ENCODE results near the gene IFI27.
A peak's percentile ranks its signal among the peaks of the same experiment; 100 is the strongest.
"Not testable (repeated sequence)": the region's sequence is repeated elsewhere in the genome, so short reads cannot be mapped to it uniquely, and the experiment has no call there.

Gene IFI27

DNA sequence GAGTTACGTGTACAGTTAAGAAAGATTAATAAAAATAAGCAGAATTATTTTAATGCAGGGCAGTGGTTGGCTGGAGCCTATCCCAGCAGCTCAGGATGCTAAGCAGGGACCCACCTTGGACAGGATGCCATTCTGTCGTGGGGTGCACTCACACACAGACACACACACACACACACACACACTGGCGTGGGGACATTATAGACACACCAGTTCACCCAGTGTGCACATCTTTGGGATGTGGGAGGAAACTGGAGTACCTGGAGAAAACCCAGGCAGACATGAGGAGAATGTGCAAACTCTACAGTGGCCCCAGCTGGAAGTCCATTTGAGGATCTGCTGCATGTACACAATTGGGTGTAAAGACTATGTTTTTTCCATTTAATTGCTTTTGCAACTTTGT lies 31.7 kb downstream of the IFI27 start:
- DNase-seq, result no peak
- in situ Hi-C loops (cut with MboI; ENCODE audit: low pct_unique_long_range_greater_than_20kb, low sequenced_read_pairs), result no loop called here

DNA sequence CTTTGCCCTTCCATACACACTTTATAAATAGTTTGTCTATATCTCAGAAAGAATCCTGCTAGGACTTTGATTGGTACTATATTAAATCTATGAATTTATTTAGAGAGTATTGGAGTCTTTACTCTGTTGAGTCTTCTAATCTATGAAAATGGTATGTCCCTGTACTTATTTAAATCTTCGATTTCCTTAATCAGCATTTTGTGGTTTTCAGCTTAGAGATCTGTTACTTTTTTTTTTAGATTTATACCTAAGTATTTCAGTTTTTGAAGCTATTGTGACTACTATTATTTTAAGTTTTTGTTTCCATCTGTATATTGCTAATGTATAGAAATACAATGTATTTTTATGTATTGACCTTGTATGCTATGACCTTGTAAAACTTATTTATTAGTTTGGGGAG lies 32.3 kb downstream of the IFI27 start:
- in situ Hi-C loops (cut with MboI; ENCODE audit: low pct_unique_long_range_greater_than_20kb, low sequenced_read_pairs), result no loop called here
- DNase-seq, result no peak

DNA sequence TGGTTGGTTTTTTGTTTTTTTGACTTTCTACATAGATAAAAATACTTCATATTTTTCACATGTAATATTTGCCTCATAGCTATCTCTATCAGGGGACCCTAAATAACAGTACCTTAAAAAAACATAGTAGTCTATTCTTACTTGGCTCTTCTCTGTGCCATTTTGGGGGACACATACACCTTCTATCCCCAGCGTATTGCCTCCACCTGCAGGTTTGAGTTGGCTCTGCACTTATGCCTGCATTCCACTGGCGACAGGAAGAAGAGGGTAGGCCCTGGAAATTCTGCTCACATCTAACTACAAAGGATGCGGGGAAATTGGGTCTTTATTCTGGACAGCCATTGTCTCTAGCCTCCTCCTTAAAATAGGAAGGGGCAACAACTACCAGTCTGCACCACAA lies 32.7 kb downstream of the IFI27 start:
- in situ Hi-C loops (cut with MboI; ENCODE audit: low pct_unique_long_range_greater_than_20kb, low sequenced_read_pairs), result no loop called here
- no peak for DNase-seq

DNA sequence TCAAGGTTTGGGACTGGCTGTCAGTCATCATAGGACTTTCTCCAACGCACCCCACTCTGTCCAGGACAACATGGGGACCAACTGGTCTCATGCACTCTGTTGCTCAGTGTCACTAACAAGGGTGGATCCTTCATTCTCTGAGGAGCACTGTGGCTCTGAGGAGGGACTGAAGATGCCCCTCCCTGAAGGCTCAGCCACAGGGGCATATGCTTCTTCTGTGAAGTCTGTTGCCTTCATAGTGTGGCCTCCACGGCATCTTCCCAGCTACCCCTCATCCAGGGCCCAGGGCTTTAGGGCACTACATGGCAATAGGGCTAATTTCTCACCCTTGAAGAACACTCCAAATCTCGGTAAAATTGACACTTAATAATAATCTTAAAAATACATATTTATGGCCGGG lies 33.2 kb downstream of the IFI27 start:
- DNase-seq, result no peak
- in situ Hi-C loops (cut with MboI; ENCODE audit: low pct_unique_long_range_greater_than_20kb, low sequenced_read_pairs), result no loop called here

DNA sequence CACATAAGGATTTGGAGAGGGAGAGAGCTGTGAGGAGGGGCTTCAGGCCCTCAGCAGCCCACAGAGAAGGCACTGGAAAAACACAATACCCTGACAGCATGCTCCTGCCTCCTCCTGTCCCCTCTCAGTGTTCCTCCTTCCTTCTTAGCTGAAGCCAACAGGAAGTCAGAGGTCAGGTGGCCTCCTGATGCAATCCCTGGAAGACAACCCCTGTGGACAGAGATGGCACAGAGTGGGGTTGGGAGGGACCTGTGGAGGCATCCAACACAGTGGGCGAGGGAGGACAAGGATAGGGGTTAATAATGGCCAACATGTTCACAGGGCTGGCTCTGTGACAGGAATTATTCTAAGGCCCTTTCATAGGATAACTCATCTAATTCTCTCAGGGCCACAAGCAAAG lies 34.2 kb downstream of the IFI27 start:
- DNase-seq, result peak; percentile 50
- in situ Hi-C loops (cut with MboI; ENCODE audit: low pct_unique_long_range_greater_than_20kb, low sequenced_read_pairs), result no loop called here

DNA sequence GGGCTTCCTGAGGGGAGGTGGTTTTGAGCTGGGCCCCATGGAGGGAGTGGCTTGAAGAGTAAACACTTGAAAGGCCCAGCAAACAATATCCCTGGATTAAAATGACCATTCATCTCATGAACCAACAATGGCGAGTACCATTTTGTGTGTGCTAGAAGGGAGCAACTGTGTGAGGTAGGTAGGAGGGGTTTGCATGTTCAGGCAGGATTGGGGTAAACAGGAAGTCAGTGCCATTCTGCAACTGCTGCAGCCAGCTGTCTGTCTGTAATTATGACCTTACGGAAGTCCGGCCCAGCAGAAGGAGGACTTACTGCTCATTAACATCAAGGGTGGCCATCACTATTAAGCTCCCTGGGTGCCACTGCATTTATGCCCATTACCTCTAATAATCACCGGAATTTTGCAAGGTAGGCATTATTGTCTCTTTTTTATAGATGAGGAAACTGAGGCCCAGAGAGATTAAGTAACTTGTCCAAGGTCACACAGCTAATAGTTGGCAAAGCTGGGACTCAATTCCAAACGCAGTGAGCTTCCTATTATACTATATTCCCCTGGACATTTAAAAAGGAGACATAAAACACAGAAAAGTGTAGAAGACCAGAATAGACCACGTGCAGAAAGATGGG lies 35.5 kb downstream of the IFI27 start:
- in situ Hi-C loops (cut with MboI; ENCODE audit: low pct_unique_long_range_greater_than_20kb, low sequenced_read_pairs), result no loop called here
- DNase-seq, result peak; percentile 26

DNA sequence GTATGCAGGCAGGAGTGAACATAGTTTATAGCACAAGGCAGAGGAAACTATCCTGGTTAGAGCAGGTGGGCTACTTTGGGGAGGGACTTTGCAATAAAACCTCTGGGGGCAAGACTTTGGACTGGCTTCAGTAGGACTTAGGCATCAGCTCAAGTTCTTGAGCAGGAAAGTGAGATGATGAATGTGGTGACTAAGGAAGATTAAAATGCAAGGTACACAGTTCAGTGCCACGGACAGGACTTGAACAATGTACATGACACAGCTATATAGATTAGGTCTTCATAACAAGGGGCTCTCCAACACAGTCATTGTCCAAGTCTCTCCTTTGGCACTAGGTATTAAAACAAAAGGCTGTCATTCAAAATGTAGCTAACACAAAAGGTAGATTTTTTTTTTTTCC lies 42.1 kb downstream of the IFI27 start:
- in situ Hi-C loops (cut with MboI; ENCODE audit: low pct_unique_long_range_greater_than_20kb, low sequenced_read_pairs), result no loop called here
- DNase-seq, result no peak

DNA sequence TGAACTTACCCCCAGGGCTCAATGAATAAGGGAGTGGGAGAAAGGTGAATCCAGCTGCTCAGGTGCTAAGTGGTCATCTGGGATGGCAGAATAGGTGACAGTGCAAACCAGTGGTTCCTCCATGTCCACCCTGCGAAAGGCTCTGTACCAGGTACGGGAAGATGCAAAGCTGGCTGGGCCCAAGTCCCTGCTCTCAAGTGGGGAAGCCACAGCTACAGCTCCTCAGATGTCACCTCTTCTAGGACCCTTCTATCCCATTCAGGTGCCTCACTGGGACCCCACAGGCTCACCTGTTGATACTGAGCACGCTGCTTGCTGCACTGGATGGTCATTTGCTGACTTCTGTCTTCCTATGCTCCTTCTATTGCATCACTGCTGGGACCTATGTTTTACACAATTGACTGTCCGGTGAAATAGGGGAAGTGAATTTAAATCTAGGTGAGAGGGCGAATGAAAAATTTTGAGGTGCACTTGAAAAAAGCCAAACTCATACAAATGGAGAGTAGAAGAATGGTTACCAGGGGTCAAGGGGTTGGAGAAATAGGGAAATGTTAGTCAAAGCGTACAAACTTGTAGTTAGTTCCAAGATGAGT lies 43.3 kb downstream of the IFI27 start:
- no peak for DNase-seq
- in situ Hi-C loops (cut with MboI; ENCODE audit: low pct_unique_long_range_greater_than_20kb, low sequenced_read_pairs), result no loop called here

DNA sequence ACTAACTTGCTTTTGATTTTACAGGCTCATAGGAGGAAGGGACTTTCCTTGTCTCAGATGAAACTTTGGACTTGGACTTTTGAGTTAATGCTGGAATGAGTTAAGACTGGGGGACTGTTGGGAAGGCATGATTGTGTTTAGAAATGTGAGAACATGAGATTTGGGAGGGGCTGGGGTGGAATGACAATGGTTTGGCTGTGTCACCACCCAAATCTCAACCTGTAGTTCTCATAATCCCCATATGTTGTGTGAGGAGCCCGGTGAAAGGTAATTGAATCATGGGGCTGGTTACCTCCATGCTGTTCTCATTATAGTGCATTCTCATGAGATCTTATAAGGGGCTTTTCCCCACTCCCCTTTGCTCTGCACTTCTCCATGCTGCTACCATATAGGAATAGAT lies 45.6 kb downstream of the IFI27 start:
- in situ Hi-C loops (cut with MboI; ENCODE audit: low pct_unique_long_range_greater_than_20kb, low sequenced_read_pairs); DNase-seq: not testable (repeated sequence)

DNA sequence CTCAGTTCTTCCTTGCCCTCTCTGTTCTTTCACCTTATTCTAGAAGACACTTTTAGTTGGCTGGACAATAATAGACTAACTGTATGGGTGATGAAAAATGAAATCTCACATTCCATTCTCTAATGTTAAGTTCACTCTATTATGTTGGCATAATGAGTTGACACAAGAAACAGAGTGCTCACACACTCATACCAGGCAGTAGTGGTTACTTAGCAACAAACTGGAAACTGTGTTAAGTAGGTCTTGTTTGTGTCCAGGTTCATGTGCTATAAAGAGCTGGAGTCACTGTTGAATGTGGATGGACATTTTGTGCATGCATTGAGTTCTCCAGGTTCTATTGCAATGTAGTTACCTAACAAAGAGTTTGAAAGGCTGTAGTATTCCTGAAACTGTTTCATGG lies 46.7 kb downstream of the IFI27 start:
- no peak for DNase-seq
- in situ Hi-C loops (cut with MboI; ENCODE audit: low pct_unique_long_range_greater_than_20kb, low sequenced_read_pairs), result no loop called here

DNA sequence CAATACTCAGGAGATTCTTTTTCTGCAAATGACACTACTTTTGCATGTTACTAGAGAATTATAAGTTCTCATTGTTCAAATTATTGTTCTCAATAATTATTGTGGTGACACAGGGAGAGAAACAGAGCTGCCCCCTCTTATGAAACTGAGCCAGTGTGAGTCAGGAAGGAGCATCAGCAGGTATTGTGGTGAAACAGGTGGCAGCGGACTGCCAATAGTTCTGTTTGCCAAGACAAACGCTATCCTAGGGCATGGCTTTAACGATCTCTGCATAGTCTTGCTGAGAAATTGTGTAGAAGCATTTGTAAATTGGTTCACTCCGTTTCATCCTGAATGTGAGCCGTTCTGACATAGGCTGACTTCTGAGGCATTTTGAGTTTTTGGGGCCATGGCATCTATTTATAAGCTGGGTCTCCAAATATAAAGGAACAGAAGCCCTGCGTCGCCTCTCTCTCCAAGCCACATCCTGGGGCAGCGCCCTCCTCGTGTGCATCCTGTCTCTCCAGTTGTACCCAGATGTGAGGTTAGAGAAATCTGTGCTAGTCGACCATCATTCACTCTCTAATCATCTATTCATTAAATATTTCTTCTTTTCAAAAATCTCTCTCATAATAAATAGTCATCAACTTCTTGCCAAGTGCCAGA lies 47.8 kb downstream of the IFI27 start:
- in situ Hi-C loops (cut with MboI; ENCODE audit: low pct_unique_long_range_greater_than_20kb, low sequenced_read_pairs), result no loop called here

DNA sequence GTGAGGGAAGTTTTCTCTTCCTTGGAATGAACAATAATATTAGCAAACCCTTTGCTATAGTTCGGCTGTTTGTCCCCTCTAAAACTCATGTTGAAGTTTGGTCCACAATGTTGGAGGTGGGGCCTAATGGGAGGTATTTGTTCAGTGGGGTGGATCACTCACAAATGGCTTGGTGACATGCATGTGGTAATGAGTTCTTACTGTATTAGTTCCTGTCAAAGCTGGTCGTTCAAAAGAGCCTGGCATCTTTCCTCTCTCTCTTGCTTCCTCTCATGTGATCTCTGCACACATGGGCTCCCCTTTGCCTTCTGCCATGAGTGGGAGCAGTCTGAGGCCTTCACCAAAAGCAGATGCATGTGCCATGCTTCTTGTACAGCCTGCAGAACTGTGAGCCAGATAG lies 50.5 kb downstream of the IFI27 start:
- no peak for DNase-seq
- in situ Hi-C loops (cut with MboI; ENCODE audit: low pct_unique_long_range_greater_than_20kb, low sequenced_read_pairs), result no loop called here

More for the DNA sequence above, 47.8 kb downstream of the IFI27 start:
- DNase-seq, result no peak

DNA sequence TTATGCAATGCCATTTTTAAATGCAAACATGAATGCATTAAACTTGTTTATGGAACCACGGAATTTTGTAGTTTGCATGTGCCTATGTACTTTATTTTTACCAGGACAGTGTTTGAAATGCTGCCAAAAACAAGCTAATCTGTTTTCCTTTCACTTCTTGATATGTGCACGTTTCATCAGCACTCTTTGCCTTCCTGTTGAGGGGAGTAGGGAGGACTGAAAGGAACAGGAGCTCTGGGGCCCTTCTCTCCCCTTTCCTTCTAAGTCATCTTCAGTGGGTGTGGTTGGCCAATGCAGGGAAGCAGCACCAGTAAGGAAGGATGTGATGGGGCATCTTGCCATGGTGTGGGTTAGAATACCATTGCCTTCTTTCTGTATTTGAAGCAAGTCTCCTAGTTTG lies 51.4 kb downstream of the IFI27 start:
- peak; percentile 12 for DNase-seq
- in situ Hi-C loops (cut with MboI; ENCODE audit: low pct_unique_long_range_greater_than_20kb, low sequenced_read_pairs), result no loop called here

DNA sequence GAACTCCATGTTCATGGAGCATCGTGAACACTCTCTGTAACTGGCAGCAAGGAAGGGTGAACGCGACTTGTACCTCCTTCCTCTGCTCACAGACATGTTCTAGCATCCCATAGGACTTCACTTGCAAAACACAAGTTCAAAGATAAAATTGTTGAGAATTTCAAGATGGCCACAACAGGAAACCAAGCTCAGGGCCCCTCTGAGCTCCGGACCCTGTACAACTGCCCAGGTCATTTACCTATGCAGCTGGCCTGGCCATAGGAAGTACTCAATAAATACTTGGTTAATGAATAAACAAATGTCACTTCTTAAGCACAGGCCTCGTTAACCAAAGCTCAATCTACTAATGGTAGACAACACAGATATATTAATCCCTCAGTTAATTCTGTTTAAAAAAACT lies 51.9 kb downstream of the IFI27 start:
- in situ Hi-C loops (cut with MboI; ENCODE audit: low pct_unique_long_range_greater_than_20kb, low sequenced_read_pairs), result no loop called here
- no peak for DNase-seq

DNA sequence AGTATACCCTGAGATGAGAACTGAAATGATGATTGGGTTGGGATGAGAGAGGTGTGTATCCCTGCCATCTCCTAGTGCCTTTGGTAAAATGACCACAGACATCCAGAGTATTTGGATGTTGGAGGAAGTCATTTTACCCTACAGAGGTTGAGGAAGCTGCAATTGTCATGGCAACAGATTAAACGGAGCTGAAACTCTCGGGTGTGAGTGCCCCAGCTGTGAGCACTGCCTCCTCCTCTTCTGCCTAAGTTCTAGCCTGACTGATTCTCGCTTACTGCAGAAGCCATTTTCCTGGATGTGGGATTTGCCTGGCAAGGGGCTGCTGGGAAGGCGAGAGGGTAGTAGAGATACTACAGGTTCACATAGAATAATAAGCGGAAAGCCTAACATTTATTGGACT lies 53.3 kb downstream of the IFI27 start:
- in situ Hi-C loops (cut with MboI; ENCODE audit: low pct_unique_long_range_greater_than_20kb, low sequenced_read_pairs), result no loop called here

DNA sequence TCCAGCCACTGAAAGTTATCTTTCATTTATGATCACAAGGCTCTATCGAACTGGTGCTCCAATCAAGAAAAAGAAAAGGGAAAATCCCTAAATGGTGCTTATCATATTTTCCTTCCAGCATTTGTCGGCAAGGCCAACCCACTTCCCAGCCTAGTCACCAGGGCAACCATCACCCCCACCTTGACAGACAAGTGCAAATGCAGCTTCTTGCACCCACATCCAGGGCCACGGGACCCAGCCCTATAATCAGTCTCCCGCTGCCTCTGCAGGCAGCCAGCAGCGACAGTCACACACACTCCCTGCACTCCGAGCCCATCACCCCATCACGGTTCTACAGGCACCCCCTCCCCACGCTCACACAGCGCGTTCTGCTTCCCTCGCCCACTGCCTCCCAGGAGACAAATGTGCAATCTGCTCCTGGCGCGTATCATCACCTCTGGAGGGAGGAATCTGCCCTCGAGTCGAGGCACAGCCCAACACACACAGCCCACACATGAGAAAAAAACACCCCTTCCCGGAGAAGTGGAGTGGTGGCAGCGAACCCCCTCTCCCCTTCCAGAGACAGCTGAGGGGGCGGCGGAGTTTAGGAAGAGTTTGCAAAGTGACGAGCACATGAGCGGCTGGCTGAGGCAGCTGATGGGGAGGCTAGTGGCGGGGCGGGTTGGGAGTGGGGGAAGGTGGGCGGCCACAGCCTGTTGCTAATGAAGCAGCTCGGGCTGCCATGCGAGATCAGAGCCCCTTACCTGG lies 54.3 kb downstream of the IFI27 start:
- no peak for DNase-seq
- in situ Hi-C loops (cut with MboI; ENCODE audit: low pct_unique_long_range_greater_than_20kb, low sequenced_read_pairs), result no loop called here

More for the DNA sequence above, 53.3 kb downstream of the IFI27 start:
- DNase-seq, result peak; percentile 42

DNA sequence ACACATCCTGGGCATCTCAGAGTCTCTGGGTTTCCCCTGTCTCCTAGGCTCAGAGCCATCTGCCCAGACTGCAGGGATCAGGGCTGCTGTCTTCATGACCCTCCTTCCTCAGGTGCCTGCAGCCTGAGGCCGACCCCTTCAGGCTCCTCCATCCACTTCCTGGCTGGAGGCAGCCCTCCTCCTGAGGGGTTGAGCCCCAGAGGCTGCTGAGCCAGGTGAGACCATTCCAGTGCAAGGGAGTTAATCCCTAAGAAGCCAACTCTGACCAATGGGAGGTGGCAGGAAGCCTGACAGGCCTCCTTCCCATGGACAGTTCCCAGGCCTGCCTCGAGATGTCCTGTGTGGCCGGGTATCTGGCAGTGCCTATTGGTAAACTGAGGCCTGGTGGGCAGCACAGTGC lies 55.2 kb downstream of the IFI27 start:
- DNase-seq, result no peak
- in situ Hi-C loops (cut with MboI; ENCODE audit: low pct_unique_long_range_greater_than_20kb, low sequenced_read_pairs), result no loop called here
